Choroid plexus epithelial cell (primary cell): ENCODE results near the gene SCN5A.

ENCODE experiments used
- DNase-seq: peaks from one replicate; pipeline ENCODE4 v3.0.0-alpha.2; 2010; ENCODE audit warnings: low read depth
- H3K4me3 ChIP-seq: 2 replicates; pipeline ENCODE4 v1.5.1; 2011; ENCODE audit warnings: low read depth, mild to moderate bottlenecking, control low read depth, low read length, moderate library complexity
- TF ChIP-seq, protein P1 (sequence below): conservative IDR thresholded peaks from 2 replicates; pipeline ENCODE4 v1.5.1; 2011; ENCODE audit warnings: low read depth, mild to moderate bottlenecking, control low read depth, inconsistent platforms, low read length, moderate library complexity

The SCN5A gene

DNA sequence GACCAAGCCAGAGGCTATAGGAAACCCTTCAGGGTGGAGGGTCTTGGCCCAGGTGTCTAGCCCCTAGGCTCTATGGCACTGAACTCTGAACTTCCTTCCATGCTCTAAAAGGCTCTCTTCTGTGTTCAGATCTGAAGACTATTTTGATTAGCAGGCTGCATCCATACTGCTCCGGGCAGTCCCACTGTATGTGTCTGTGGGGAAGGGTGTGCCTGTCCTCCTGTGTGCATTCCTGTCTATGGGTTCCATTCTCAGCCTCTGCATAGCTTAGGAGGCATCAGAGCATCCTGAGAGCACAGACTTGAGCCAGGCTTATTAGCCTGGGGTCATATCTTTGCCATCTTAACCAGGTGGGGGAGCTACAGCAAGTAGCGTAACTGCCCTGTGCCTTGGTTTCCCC, 115.3 kb downstream of the SCN5A start:
- TF ChIP-seq, protein P1, sequence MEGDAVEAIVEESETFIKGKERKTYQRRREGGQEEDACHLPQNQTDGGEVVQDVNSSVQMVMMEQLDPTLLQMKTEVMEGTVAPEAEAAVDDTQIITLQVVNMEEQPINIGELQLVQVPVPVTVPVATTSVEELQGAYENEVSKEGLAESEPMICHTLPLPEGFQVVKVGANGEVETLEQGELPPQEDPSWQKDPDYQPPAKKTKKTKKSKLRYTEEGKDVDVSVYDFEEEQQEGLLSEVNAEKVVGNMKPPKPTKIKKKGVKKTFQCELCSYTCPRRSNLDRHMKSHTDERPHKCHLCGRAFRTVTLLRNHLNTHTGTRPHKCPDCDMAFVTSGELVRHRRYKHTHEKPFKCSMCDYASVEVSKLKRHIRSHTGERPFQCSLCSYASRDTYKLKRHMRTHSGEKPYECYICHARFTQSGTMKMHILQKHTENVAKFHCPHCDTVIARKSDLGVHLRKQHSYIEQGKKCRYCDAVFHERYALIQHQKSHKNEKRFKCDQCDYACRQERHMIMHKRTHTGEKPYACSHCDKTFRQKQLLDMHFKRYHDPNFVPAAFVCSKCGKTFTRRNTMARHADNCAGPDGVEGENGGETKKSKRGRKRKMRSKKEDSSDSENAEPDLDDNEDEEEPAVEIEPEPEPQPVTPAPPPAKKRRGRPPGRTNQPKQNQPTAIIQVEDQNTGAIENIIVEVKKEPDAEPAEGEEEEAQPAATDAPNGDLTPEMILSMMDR: no peak
- DNase-seq: no peak
- H3K4me3 ChIP-seq: no peak overlapping the region

- DNase-seq: no peak
- TF ChIP-seq, protein P1: no peak
- H3K4me3 ChIP-seq: no peak overlapping the region
Measured at GRCh38 chr3:38533285-38533976, 116.1 kb downstream of the SCN5A start.

- H3K4me3 ChIP-seq: no peak overlapping the region
- no peak for DNase-seq
- TF ChIP-seq, protein P1: no peak
Measured at GRCh38 chr3:38532529-38532928, 117.0 kb downstream of the SCN5A start.

- TF ChIP-seq, protein P1: no peak
- DNase-seq: no peak
Measured at GRCh38 chr3:38528457-38528856, 121.0 kb downstream of the SCN5A start.

DNA sequence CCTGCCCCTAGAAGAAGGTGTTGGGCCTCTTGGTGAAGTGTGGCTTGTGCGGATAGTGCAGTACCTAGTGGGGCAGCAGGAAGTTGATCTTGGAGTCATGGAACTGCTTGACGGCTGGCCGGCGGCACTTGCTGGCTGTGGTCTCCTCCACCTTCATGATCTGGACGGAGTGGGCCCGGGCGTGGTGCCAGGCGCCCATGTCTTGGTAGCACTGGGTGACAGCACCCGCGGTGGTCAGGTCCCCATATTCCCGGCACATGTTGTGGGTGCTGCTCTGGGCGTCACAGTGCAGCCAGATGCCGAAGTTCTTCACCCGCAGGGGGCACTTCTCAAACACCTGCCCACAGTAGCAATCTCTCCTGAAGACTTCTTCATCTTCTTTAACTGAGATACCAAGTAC, 122.7 kb downstream of the SCN5A start:
- H3K4me3 ChIP-seq: no peak overlapping the region
- TF ChIP-seq, protein P1: no peak
- DNase-seq: no peak

More at GRCh38 chr3:38528457-38528856, 121.0 kb downstream of the SCN5A start:
- H3K4me3 ChIP-seq: no peak overlapping the region

- no peak overlapping the region for H3K4me3 ChIP-seq
- TF ChIP-seq, protein P1: no peak
- no peak for DNase-seq
Measured at GRCh38 chr3:38524141-38524739, 125.2 kb downstream of the SCN5A start.

GRCh38 chr3:38522002-38522401, 127.5 kb downstream of the SCN5A start:
- H3K4me3 ChIP-seq: no peak overlapping the region
- TF ChIP-seq, protein P1: no peak
- DNase-seq: no peak
